H9 (cell line): Measurements from ENCODE around the gene PC. TPM values are rescaled to one million over a fixed set of nuclear protein-coding genes. Genes with fewer than 3 reads are reported as not detected.

Experiments used
- DNase-seq: peaks from one replicate; pipeline ENCODE4 v3.0.0-alpha.2; 2017
- H2AFZ ChIP-seq: one replicate; pipeline ENCODE4 v1.6.1; 2013; ENCODE audit warnings: mild to moderate bottlenecking, low read length, control low read depth, moderate library complexity
- H2AK5ac ChIP-seq: 2 replicates; pipeline ENCODE4 v1.6.1; 2013; ENCODE audit warnings: low read length, control low read depth, mixed read lengths; ENCODE audit not compliant: insufficient read length
- H2BK120ac ChIP-seq: one replicate; pipeline ENCODE4 v1.6.1; 2013; ENCODE audit warnings: low read depth, mild to moderate bottlenecking, low read length, control low read depth, inconsistent platforms; ENCODE audit not compliant: poor library complexity, severe bottlenecking
- H2BK12ac ChIP-seq: 2 replicates; pipeline ENCODE4 v1.6.1; 2013; ENCODE audit warnings: low read length, control low read depth, mixed read lengths, low read depth; ENCODE audit not compliant: insufficient read length
- H2BK15ac ChIP-seq: 2 replicates; pipeline ENCODE4 v1.6.1; 2013; ENCODE audit warnings: low read depth, low read length, control low read depth
- H2BK20ac ChIP-seq: one replicate; pipeline ENCODE4 v1.6.1; 2013; ENCODE audit warnings: low read depth, mild to moderate bottlenecking, low read length, control low read depth, inconsistent platforms; ENCODE audit not compliant: poor library complexity, severe bottlenecking
- H2BK5ac ChIP-seq: 2 replicates; pipeline ENCODE4 v1.6.1; 2013; ENCODE audit warnings: low read length, control low read depth, mixed read lengths; ENCODE audit not compliant: insufficient read length
- H3K14ac ChIP-seq: 2 replicates; pipeline ENCODE4 v1.6.1; 2013; ENCODE audit warnings: low read length, control low read depth; ENCODE audit not compliant: insufficient read depth
- H3K18ac ChIP-seq: 2 replicates; pipeline ENCODE4 v1.6.1; 2013; ENCODE audit warnings: low read depth, mild to moderate bottlenecking, mixed read lengths, low read length, control low read depth; ENCODE audit not compliant: insufficient read length
- H3K23ac ChIP-seq: 2 replicates; pipeline ENCODE4 v1.6.1; 2013; ENCODE audit warnings: low read length, control low read depth, mixed read lengths, low read depth; ENCODE audit not compliant: insufficient read length
- H3K23me2 ChIP-seq: 2 replicates; pipeline ENCODE4 v1.6.1; 2013; ENCODE audit warnings: low read depth, mild to moderate bottlenecking, mixed read lengths, low read length, control low read depth; ENCODE audit not compliant: insufficient read length, poor library complexity, severe bottlenecking
- H3K27ac ChIP-seq: 2 replicates; pipeline ENCODE4 v1.5.1; 2013; ENCODE audit warnings: low read length, control low read depth, mixed read lengths, low read depth; ENCODE audit not compliant: insufficient read length
- H3K27me3 ChIP-seq: 2 replicates; pipeline ENCODE4 v1.6.1; 2013; ENCODE audit warnings: low read length, control low read depth, inconsistent platforms; ENCODE audit not compliant: insufficient read depth
- H3K4ac ChIP-seq: 2 replicates; pipeline ENCODE4 v1.6.1; 2013; ENCODE audit warnings: low read depth, mild to moderate bottlenecking, control low read depth, inconsistent platforms, low read length, moderate library complexity
- H3K4me1 ChIP-seq: 2 replicates; pipeline ENCODE4 v1.6.1; 2013; ENCODE audit warnings: low read length, control low read depth, inconsistent platforms; ENCODE audit not compliant: insufficient read depth
- H3K4me2 ChIP-seq: 2 replicates; pipeline ENCODE4 v1.6.1; 2013; ENCODE audit warnings: low read length, control low read depth, mixed read lengths; ENCODE audit not compliant: insufficient read length, insufficient read depth
- H3K56ac ChIP-seq: 2 replicates; pipeline ENCODE4 v1.6.1; 2013; ENCODE audit warnings: low read depth, mild to moderate bottlenecking, mixed read lengths, low read length, control low read depth; ENCODE audit not compliant: insufficient read length
- H3K79me1 ChIP-seq: 2 replicates; pipeline ENCODE4 v1.6.1; 2013; ENCODE audit warnings: low read depth, mild to moderate bottlenecking, moderate library complexity, low read length, control low read depth, inconsistent platforms; ENCODE audit not compliant: insufficient read depth, poor library complexity, severe bottlenecking
- H3K79me2 ChIP-seq: 2 replicates; pipeline ENCODE4 v1.6.1; 2013; ENCODE audit warnings: low read length, control low read depth, inconsistent platforms; ENCODE audit not compliant: insufficient read depth
- H3K9ac ChIP-seq: 2 replicates; pipeline ENCODE4 v1.6.1; 2013; ENCODE audit warnings: low read length, control low read depth, mixed read lengths; ENCODE audit not compliant: insufficient read length; ENCODE audit errors: extremely low read depth
- H3K9me3 ChIP-seq: one replicate; pipeline ENCODE4 v1.6.1; 2013; ENCODE audit warnings: low read depth, low read length, inconsistent platforms; ENCODE audit not compliant: control insufficient read depth
- H3T11ph ChIP-seq: one replicate; pipeline ENCODE4 v1.6.1; 2013; ENCODE audit warnings: mild to moderate bottlenecking, low read length, control low read depth, inconsistent platforms
- H4K20me1 ChIP-seq: one replicate; pipeline ENCODE4 v1.6.1; 2013; ENCODE audit not compliant: control insufficient read depth, insufficient read length, insufficient read depth
- H4K5ac ChIP-seq: 2 replicates; pipeline ENCODE4 v1.6.1; 2013; ENCODE audit warnings: low read depth, mild to moderate bottlenecking, mixed read lengths, low read length, control low read depth; ENCODE audit not compliant: insufficient read length
- H4K8ac ChIP-seq: replicated peaks from 2 replicates; pipeline ENCODE4 v1.6.1; 2013; ENCODE audit warnings: low read length, control low read depth, mixed read lengths, low read depth; ENCODE audit not compliant: insufficient read length
- H4K91ac ChIP-seq: 2 replicates; pipeline ENCODE4 v1.6.1; 2013; ENCODE audit warnings: low read depth, mild to moderate bottlenecking, moderate library complexity, mixed read lengths, low read length, control low read depth; ENCODE audit not compliant: insufficient read length
- H3K27ac Mint-ChIP-seq, 3 experiments: 2 replicates in 2 of 3; 3 replicates in 1 of 3; pipeline ENCODE4 v1.8.0; 2020 to 2021; ENCODE audit warnings: mixed read lengths in 3 of 3, mild to moderate bottlenecking in 1 of 3, moderate library complexity in 1 of 3
- H3K27me3 Mint-ChIP-seq: 2 replicates; pipeline ENCODE4 v1.8.0; 2021; ENCODE audit warnings: low read depth, mild to moderate bottlenecking, moderate library complexity, mixed read lengths
- H3K36me3 Mint-ChIP-seq, 3 experiments: 2 replicates in 2 of 3; 3 replicates in 1 of 3; pipeline ENCODE4 v1.8.0; 2020 to 2021; ENCODE audit warnings: low read depth in 3 of 3, mixed read lengths in 3 of 3; ENCODE audit not compliant: insufficient read depth in 1 of 3
- H3K4me1 Mint-ChIP-seq, 2 experiments: 2 replicates each; pipeline ENCODE4 v1.8.0; 2020; ENCODE audit warnings: mixed read lengths in 2 of 2
- H3K4me3 Mint-ChIP-seq, 2 experiments: 2 replicates in 1 of 2; 3 replicates in 1 of 2; pipeline ENCODE4 v1.8.0; 2020 to 2021; ENCODE audit warnings: mild to moderate bottlenecking in 2 of 2, mixed read lengths in 2 of 2, moderate library complexity in 1 of 2
- H3K9me3 Mint-ChIP-seq, 2 experiments: 2 replicates in 1 of 2; 3 replicates in 1 of 2; pipeline ENCODE4 v1.8.0; 2020; ENCODE audit warnings: mild to moderate bottlenecking in 2 of 2, mixed read lengths in 2 of 2, moderate library complexity in 1 of 2
- CTCF ChIP-seq: fragments of 200-600 bp; sonication (generic); conservative IDR thresholded peaks from 3 replicates; pipeline ENCODE4 v1.8.0; 2021; ENCODE audit warnings: antibody characterized with exemption, mild to moderate bottlenecking
- WGBS: extraction: QIAGEN DNeasy Blood & Tissue Kit; methylation state at CpG from one replicate; pipeline ENCODE4 v1.1.7; 2013; ENCODE audit warnings: missing lambda C conversion rate, low lambda C conversion rate, mixed read lengths; ENCODE audit not compliant: insufficient read length; ENCODE audit errors: extremely low coverage; 5-methylcytosine and 5-hydroxymethylcytosine counted together
- total RNA-seq: library from RNA; stranded (reverse); gene quantifications from 2 replicates; pipeline ENCODE4 v1.2.1, GENCODE V29; 2021

The PC gene
- total RNA-seq, 1 experiment from 2014 or later, result 32.6 TPM

- DNase-seq, result no peak
- H2BK5ac ChIP-seq, result no peak overlapping the region
- H3K23me2 ChIP-seq, result no peaks in the 10 kb centered on the region
- no peak overlapping the region for H2BK12ac ChIP-seq
- TF ChIP-seq CTCF, result no peak
- H4K5ac ChIP-seq, result no peak overlapping the region
- H2BK20ac ChIP-seq, result no peak overlapping the region
- H4K91ac ChIP-seq, result no peak overlapping the region
- Mint-ChIP-seq H3K36me3 (peaks cover 0 to 3% (median 0%) of the 10 kb centered on the region in 3 experiments; a peak in 1 of 7 replicates), H3K27me3 (no peaks in the 10 kb centered on the region), H3K27ac (no peak overlapping the region; a peak in 1 of 7 replicates), H3K9me3 (no peaks in the 10 kb centered on the region), H3K4me1 (peaks cover 61 to 70% of the 10 kb centered on the region in 2 experiments), H3K4me3 (no peak overlapping the region)
- H4K8ac ChIP-seq, result no peak overlapping the region
- H3K4me2 ChIP-seq, result no peak overlapping the region
- no peak overlapping the region for H3K18ac ChIP-seq
- no peak overlapping the region for H2BK15ac ChIP-seq
- no peaks in the 10 kb centered on the region for H3K9me3 ChIP-seq
- no CpG with 5 or more reads among the region's 8 CpGs for WGBS
- no peak overlapping the region for H3T11ph ChIP-seq
- H3K4ac ChIP-seq, result no peak overlapping the region
- no peak overlapping the region for H2AFZ ChIP-seq
- H4K20me1 ChIP-seq, result no peaks in the 10 kb centered on the region
- H2BK120ac ChIP-seq, result no peak overlapping the region
- H3K14ac ChIP-seq, result no peak overlapping the region
- H3K79me1 ChIP-seq, result no peaks in the 10 kb centered on the region
- H3K27me3 ChIP-seq, result no peaks in the 10 kb centered on the region
- H3K79me2 ChIP-seq, result no peaks in the 10 kb centered on the region
- H2AK5ac ChIP-seq, result no peak overlapping the region
- H3K27ac ChIP-seq, result no peak overlapping the region
- H3K56ac ChIP-seq, result no peak overlapping the region
- peaks cover 19% of the 10 kb centered on the region; the same call in 1 of the 2 replicates for H3K4me1 ChIP-seq
- H3K9ac ChIP-seq, result no peak overlapping the region
- H3K23ac ChIP-seq, result no peak overlapping the region
These were observed 49.0 kb downstream of the PC start for GRCh38 chr11:66909181-66909580.
